Keratinocyte (primary cell): Measurements from ENCODE around the gene RALGAPA2. TPM values are rescaled to one million over a fixed set of nuclear protein-coding genes. Genes with fewer than 3 reads are reported as not detected.

Experiments
- DNase-seq: peaks from one replicate; pipeline ENCODE4 v3.0.0-alpha.2; 2011; ENCODE audit warnings: low read depth, missing footprints, low spot score
- FAIRE-seq: peaks from 2 replicates; lab custom pipeline; 2011; peaks lifted over from hg19 to GRCh38; lab: Jason Lieb, UNC
- H2AFZ ChIP-seq: 2 replicates; pipeline ENCODE4 v1.6.0; 2012; ENCODE audit warnings: low read length, control low read depth, inconsistent platforms; ENCODE audit not compliant: control insufficient read depth
- H3K27ac ChIP-seq: 2 replicates; pipeline ENCODE4 v1.5.1; 2011; ENCODE audit warnings: low read length; ENCODE audit not compliant: control insufficient read depth, insufficient read depth
- H3K27me3 ChIP-seq: 3 replicates; pipeline ENCODE4 v1.6.0; 2011; ENCODE audit warnings: low read length; ENCODE audit not compliant: control insufficient read depth, insufficient read depth; ENCODE audit errors: extremely low read depth
- H3K36me3 ChIP-seq, 2 experiments: 2 replicates in 1 of 2; 3 replicates in 1 of 2; pipeline ENCODE4 v1.5.1; 2011; ENCODE audit warnings: low read length in 2 of 2, mild to moderate bottlenecking in 1 of 2; ENCODE audit not compliant: control insufficient read depth in 2 of 2, insufficient read depth in 2 of 2; ENCODE audit errors: extremely low read depth in 1 of 2
- H3K4me1 ChIP-seq: 3 replicates; pipeline ENCODE4 v1.5.1; 2011; ENCODE audit warnings: low read length; ENCODE audit not compliant: control insufficient read depth, insufficient read depth; ENCODE audit errors: extremely low read depth
- H3K4me2 ChIP-seq: 3 replicates; pipeline ENCODE4 v1.6.0; 2011; ENCODE audit warnings: low read depth, low read length; ENCODE audit not compliant: control insufficient read depth, insufficient read depth; ENCODE audit errors: extremely low read depth
- H3K4me3 ChIP-seq, 3 experiments: fragments of 200-600 bp in 1 of 3; sonication (generic) in 1 of 3; 2 replicates in 2 of 3; 3 replicates in 1 of 3; pipeline ENCODE4 v1.5.1; 2011 to 2016; ENCODE audit warnings: low read length in 3 of 3, mild to moderate bottlenecking in 3 of 3, control low read depth in 2 of 3, inconsistent platforms in 1 of 3, low read depth in 1 of 3, mixed read lengths in 1 of 3, mixed run types in 1 of 3, moderate library complexity in 1 of 3; ENCODE audit not compliant: control insufficient read depth in 2 of 3, insufficient read depth in 2 of 3; ENCODE audit errors: extremely low read depth in 1 of 3
- H3K79me2 ChIP-seq: 2 replicates; pipeline ENCODE4 v1.6.0; 2012; ENCODE audit warnings: low read length; ENCODE audit not compliant: control insufficient read depth, insufficient read depth
- H3K9ac ChIP-seq: 3 replicates; pipeline ENCODE4 v1.6.0; 2011; ENCODE audit warnings: low read length; ENCODE audit not compliant: control insufficient read depth, insufficient read depth; ENCODE audit errors: extremely low read depth
- H3K9me1 ChIP-seq: 3 replicates; pipeline ENCODE4 v1.6.0; 2011; ENCODE audit warnings: low read length; ENCODE audit not compliant: control insufficient read depth, insufficient read depth; ENCODE audit errors: extremely low read depth
- H3K9me3 ChIP-seq: 2 replicates; pipeline ENCODE4 v1.5.1; 2012; ENCODE audit warnings: low read depth, low read length; ENCODE audit not compliant: control insufficient read depth
- H4K20me1 ChIP-seq: 3 replicates; pipeline ENCODE4 v1.6.0; 2011; ENCODE audit warnings: low read length; ENCODE audit not compliant: control insufficient read depth, insufficient read depth; ENCODE audit errors: extremely low read depth
- CTCF ChIP-seq, 3 experiments: IDR thresholded peaks in 1 of 3; conservative IDR thresholded peaks in 1 of 3; optimal IDR thresholded peaks in 1 of 3; 2 replicates in 2 of 3; 3 replicates in 1 of 3; pipeline versions ENCODE3 to v1.5.1; 2011; ENCODE audit warnings: low read length in 3 of 3, mild to moderate bottlenecking in 3 of 3, moderate library complexity in 2 of 3, control low read depth in 1 of 3, inconsistent platforms in 1 of 3; ENCODE audit not compliant: insufficient read depth in 2 of 3; ENCODE audit errors: extremely low read depth in 1 of 3
- EZH2 ChIP-seq: IDR thresholded peaks from one replicate; pipeline ENCODE4 v1.6.1; 2012; ENCODE audit warnings: inconsistent platforms, mild to moderate bottlenecking, low read length, moderate library complexity
- dilution Hi-C: fragments of 300-500 bp; cut with MboI; formaldehyde crosslinking; loops from one replicate; pipeline ENCODE4 v1.7.0; 2020; ENCODE audit warnings: low sequenced_read_pairs; ENCODE audit not compliant: extremely low pct_ligation_motif_present
- polyA plus RNA-seq, 5 experiments: library from polyadenylated mRNA; depleted of rRNA in 3 of 5; stranded (reverse) in 3 of 5; stranded (forward) in 1 of 5; unstranded in 1 of 5; fragments of >200 nt; gene quantifications; 1 replicate in 1 of 5; 2 replicates in 3 of 5; 3 replicates in 1 of 5; pipeline versions ENCODE4 v1.2.1 to v1.2.3, GENCODE V29; 2011 to 2012; ENCODE audit warnings: missing spikeins in 2 of 5, low read depth in 1 of 5, low replicate concordance in 1 of 5

Gene RALGAPA2
- polyA plus RNA-seq, 1 donor (not counting 4 experiments of a cell fraction or from before 2014, with no cell fraction given): 3.2 TPM

- Histone ChIP-seq H3K27ac (no peak overlapping the region), H3K4me2 (no peak overlapping the region), H3K36me3 (peaks cover 1 to 3% of the 10 kb centered on the region in 2 experiments), H2AFZ (no peak overlapping the region), H3K79me2 (no peaks in the 10 kb centered on the region), H3K9me1 (no peaks in the 10 kb centered on the region), H3K4me3 (no peak overlapping the region), H3K9me3 (no peaks in the 10 kb centered on the region), H3K9ac (no peak overlapping the region), H4K20me1 (no peaks in the 10 kb centered on the region), H3K27me3 (no peaks in the 10 kb centered on the region), H3K4me1 (no peaks in the 10 kb centered on the region)
- FAIRE-seq: no peak
- dilution Hi-C loops: no loop called here
- TF ChIP-seq CTCF (optimal IDR thresholded peaks at IDR 0.05 in 1 of 3, IDR thresholded peaks at IDR 0.05 in 1 of 3, conservative IDR thresholded peaks at IDR 0.05 in 1 of 3; ENCODE audit: extremely low read depth in 1 of 3, insufficient read depth in 2 of 3, low read length in 3 of 3) (no peak), EZH2 (no peak)
- no peak for DNase-seq
These were observed 132.3 kb downstream of the RALGAPA2 start for GRCh38 chr20:20580139-20580538.

GRCh38 chr20:20578838-20579237 is 133.6 kb downstream of the RALGAPA2 start:
- H3K4me2 ChIP-seq: no peak overlapping the region
- no peaks in the 10 kb centered on the region for H3K4me1 ChIP-seq
- no peaks in the 10 kb centered on the region for H3K9me3 ChIP-seq
- dilution Hi-C loops: no loop called here
- TF ChIP-seq EZH2 (no peak), CTCF (optimal IDR thresholded peaks at IDR 0.05 in 1 of 3, IDR thresholded peaks at IDR 0.05 in 1 of 3, conservative IDR thresholded peaks at IDR 0.05 in 1 of 3; ENCODE audit: extremely low read depth in 1 of 3, insufficient read depth in 2 of 3, low read length in 3 of 3) (no peak)
- no peak overlapping the region for H2AFZ ChIP-seq
- H3K27ac ChIP-seq: no peak overlapping the region
- no peaks in the 10 kb centered on the region for H3K79me2 ChIP-seq
- no peak for FAIRE-seq
- no peaks in the 10 kb centered on the region for H3K9me1 ChIP-seq
- no peaks in the 10 kb centered on the region for H4K20me1 ChIP-seq
- H3K9ac ChIP-seq: no peak overlapping the region
- peaks cover 0 to 3% of the 10 kb centered on the region in 2 experiments for H3K36me3 ChIP-seq
- DNase-seq: no peak
- no peaks in the 10 kb centered on the region for H3K27me3 ChIP-seq
- no peak overlapping the region for H3K4me3 ChIP-seq
